Sigmoid colon (tissue), 7 donors: ENCODE measurements around the gene MYO7A. TPM values are rescaled to one million over a fixed set of nuclear protein-coding genes. Genes with fewer than 3 reads are reported as not detected.

Experiments
- DNase-seq: peaks from one replicate; pipeline ENCODE4 v3.0.0-alpha.2; 2019
- H3K27ac ChIP-seq, 4 donors: fragments of 200-600 bp; sonication (generic); one replicate each; pipeline ENCODE4 v1.5.1; 2016 to 2019; ENCODE audit warnings: mild to moderate bottlenecking in 1 of 4
- H3K27me3 ChIP-seq, 3 donors: fragments of 200-600 bp; sonication (generic); one replicate each; pipeline ENCODE4 v1.5.1; 2019; ENCODE audit warnings: mild to moderate bottlenecking in 1 of 3
- H3K36me3 ChIP-seq, 4 donors: fragments of 200-600 bp; sonication (generic); one replicate each; pipeline ENCODE4 v1.5.1; 2016 to 2019
- H3K4me1 ChIP-seq, 4 donors: fragments of 200-600 bp; sonication (generic); one replicate each; pipeline ENCODE4 v1.5.1; 2017 to 2019
- H3K4me3 ChIP-seq, 4 donors: fragments of 200-600 bp; sonication (generic); one replicate each; pipeline ENCODE4 v1.5.1; 2017 to 2019; ENCODE audit warnings: mild to moderate bottlenecking in 2 of 4, moderate library complexity in 1 of 4
- H3K9me3 ChIP-seq, 4 donors: fragments of 200-600 bp in 3 of 4; sonication (generic) in 3 of 4; one replicate each; pipeline versions ENCODE4 v1.5.1 to v1.6.1; 2013 to 2019
- EP300 ChIP-seq, 4 donors: sonication (generic); formaldehyde crosslinking; IDR thresholded peaks; one replicate each; pipeline ENCODE4 v1.6.1; 2017; ENCODE audit warnings: antibody characterized with exemption in 4 of 4
- POLR2A ChIP-seq, 2 donors: fragments of 450-650 bp; IDR thresholded peaks; one replicate each; pipeline ENCODE4 v1.6.1; 2016; ENCODE audit warnings: antibody characterized with exemption in 2 of 2, mild to moderate bottlenecking in 2 of 2, moderate library complexity in 2 of 2
- POLR2AphosphoS5 ChIP-seq, 4 donors: sonication (generic); formaldehyde crosslinking; IDR thresholded peaks; one replicate each; pipeline ENCODE4 v1.6.1; 2017; ENCODE audit warnings: antibody characterized with exemption in 4 of 4
- WGBS, 2 donors: extraction: QIAGEN DNeasy Blood & Tissue Kit; methylation state at CpG; one replicate each; pipeline ENCODE4 v1.1.7; 2013; 5-methylcytosine and 5-hydroxymethylcytosine counted together
- intact Hi-C: fragments of 100-400 bp; cut with DNase I; formaldehyde crosslinking; loops from one replicate; pipeline ENCODE4 v1.15.1; 2023
- polyA plus RNA-seq, 3 donors: library from polyadenylated mRNA; stranded (reverse); fragments of 200-250 nt; gene quantifications; one replicate each; pipeline ENCODE4 v1.2.3, GENCODE V29; 2013
- total RNA-seq, 4 donors: library from RNA; depleted of rRNA; stranded (reverse); fragments of >200 nt; gene quantifications; one replicate each; pipeline ENCODE4 v1.1.0, GENCODE V29; 2016
- TF ChIP-seq, protein P1 (sequence below), 4 experiments: fragments of 450-650 bp in 3 of 4; fragments of 200-600 bp in 1 of 4; IDR thresholded peaks; one replicate each; pipeline ENCODE4 v1.5.1; 2016 to 2019; ENCODE audit warnings: antibody characterized with exemption in 4 of 4, mild to moderate bottlenecking in 3 of 4, moderate library complexity in 2 of 4
- donor health status: healthy with polysubstance abuse.
- donor health status: Bipolar disorder and iron deficiency.
- donor health status: healthy.

The MYO7A gene
- total and polyA plus RNA-seq, 7 donors = 1.8 to 12.8 (median 7.7) TPM

DNA sequence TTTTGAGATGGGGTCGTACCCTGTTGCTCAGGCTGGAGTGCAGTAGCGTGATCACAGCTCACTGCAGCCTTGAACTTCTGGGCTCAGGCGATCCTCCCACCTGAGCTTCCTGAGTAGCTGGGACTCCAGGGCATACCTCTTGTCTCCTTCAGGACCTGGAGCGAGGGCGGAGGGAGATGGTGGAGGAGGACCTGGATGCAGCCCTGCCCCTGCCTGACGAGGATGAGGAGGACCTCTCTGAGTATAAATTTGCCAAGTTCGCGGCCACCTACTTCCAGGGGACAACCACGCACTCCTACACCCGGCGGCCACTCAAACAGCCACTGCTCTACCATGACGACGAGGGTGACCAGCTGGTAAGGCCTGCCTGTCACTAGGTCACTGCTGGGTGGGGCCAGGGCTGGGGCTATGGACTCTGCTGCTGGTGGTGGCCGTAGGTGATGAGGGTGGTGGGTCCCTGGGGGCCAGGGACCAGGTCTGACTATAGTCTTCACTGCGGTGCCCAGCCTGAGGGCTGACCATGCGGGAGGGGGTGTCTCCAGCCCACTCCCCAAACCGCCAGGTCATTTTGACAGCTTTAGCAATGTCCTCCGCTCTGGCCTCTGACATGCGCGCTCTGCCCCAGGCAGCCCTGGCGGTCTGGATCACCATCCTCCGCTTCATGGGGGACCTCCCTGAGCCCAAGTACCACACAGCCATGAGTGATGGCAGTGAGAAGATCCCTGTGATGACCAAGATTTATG, 53.9 kb downstream of the MYO7A start:
- Histone ChIP-seq H3K9me3 (no peaks in the 10 kb centered on the region), H3K27ac (no peak overlapping the region), H3K4me1 (no peaks in the 10 kb centered on the region), H3K4me3 (no peak overlapping the region), H3K27me3 (no peaks in the 10 kb centered on the region), H3K36me3 (no peaks in the 10 kb centered on the region)
- TF ChIP-seq POLR2A (IDR thresholded peaks at IDR 0.05) = no peak
- TF ChIP-seq, protein P1, sequence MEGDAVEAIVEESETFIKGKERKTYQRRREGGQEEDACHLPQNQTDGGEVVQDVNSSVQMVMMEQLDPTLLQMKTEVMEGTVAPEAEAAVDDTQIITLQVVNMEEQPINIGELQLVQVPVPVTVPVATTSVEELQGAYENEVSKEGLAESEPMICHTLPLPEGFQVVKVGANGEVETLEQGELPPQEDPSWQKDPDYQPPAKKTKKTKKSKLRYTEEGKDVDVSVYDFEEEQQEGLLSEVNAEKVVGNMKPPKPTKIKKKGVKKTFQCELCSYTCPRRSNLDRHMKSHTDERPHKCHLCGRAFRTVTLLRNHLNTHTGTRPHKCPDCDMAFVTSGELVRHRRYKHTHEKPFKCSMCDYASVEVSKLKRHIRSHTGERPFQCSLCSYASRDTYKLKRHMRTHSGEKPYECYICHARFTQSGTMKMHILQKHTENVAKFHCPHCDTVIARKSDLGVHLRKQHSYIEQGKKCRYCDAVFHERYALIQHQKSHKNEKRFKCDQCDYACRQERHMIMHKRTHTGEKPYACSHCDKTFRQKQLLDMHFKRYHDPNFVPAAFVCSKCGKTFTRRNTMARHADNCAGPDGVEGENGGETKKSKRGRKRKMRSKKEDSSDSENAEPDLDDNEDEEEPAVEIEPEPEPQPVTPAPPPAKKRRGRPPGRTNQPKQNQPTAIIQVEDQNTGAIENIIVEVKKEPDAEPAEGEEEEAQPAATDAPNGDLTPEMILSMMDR (IDR thresholded peaks at IDR 0.05) = no peak
- TF ChIP-seq POLR2AphosphoS5 (IDR thresholded peaks at IDR 0.05) = no peak
- DNase-seq = no peak
- WGBS, 2 donors = 89 to 91% methylated on average over 22 of the region's 22 CpGs
- intact Hi-C loops = no loop called here

DNA sequence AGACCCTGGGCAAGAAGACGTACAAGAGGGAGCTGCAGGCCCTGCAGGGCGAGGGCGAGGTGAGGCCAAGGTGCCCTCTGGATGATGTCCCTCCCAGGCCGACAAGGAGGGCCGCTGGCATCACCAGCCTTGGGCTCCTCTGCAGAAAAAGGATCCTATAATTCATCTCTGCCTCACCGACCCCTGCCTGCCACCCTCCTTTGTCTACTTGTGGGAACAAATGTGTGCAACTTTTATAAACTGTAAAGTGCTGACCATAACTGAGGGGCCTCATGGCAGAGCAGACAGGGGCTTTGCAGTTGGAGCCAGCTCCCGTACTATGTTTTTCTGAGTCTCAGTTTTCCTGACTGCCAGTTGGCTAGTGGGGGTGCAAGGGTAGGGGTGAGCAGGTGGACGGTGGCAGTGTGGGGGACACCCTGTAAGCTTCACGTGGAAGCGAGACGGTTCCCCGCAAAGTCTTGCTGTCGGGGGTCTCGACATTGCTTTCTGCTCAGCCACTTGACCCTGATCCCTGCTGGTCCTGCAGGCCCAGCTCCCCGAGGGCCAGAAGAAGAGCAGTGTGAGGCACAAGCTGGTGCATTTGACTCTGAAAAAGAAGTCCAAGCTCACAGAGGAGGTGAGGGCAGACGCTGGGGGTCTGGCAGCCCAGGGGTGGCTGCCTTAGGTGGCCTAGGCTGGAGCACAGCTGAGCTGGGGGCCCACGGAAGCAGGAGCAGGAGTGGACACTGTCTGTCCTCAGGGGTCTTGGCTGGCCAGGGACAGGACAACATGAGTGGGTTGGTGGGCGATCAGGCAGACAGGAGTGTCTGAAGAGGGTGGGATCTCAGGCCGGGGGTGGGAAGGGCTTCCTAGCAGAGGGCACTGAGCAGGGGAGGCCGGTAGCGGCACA, 54.7 kb downstream of the MYO7A start:
- Histone ChIP-seq H3K9me3 (no peaks in the 10 kb centered on the region), H3K36me3 (no peaks in the 10 kb centered on the region), H3K27me3 (no peaks in the 10 kb centered on the region), H3K4me1 (no peaks in the 10 kb centered on the region), H3K27ac (no peak overlapping the region), H3K4me3 (no peak overlapping the region)
- WGBS, 2 donors = 91 to 93% methylated on average over 21 of the region's 21 CpGs
- intact Hi-C loops = no loop called here
- no peak for DNase-seq
- TF ChIP-seq POLR2A (IDR thresholded peaks at IDR 0.05) = no peak
- TF ChIP-seq EP300 (IDR thresholded peaks at IDR 0.05) = no peak
- TF ChIP-seq, protein P1 (IDR thresholded peaks at IDR 0.05) = no peak
- TF ChIP-seq POLR2AphosphoS5 (IDR thresholded peaks at IDR 0.05) = no peak

DNA sequence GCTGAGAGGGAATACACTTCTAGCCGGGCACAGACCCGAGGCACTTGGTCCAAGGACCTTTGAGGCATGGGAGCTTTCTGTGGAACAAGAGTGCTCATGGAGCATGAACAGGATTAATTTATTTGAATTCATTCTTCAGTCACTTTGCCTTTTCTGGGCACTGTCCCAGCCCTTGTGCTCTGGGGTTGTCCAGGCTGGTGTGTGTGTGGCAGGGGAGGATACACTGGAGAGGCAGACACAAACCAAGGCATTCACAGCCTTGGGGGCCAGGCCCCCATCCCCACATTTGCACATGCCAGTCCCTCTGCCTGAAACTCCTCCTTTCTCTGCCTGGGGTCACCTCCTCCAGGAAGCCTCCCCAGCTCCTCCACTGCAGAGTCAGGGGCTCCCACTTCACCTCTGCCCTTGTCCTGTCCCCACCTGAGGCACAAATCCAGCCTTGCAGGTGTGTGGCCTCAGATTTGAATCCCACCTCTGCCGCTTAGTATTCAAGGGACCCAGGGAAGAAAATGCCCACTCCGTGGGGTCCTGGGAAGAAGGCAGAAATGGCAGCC, 55.5 kb downstream of the MYO7A start:
- 85 to 89% methylated on average over 4 of the region's 4 CpGs for WGBS, 2 donors
- intact Hi-C loops = no loop called here
- H3K4me1 ChIP-seq = no peaks in the 10 kb centered on the region

DNA sequence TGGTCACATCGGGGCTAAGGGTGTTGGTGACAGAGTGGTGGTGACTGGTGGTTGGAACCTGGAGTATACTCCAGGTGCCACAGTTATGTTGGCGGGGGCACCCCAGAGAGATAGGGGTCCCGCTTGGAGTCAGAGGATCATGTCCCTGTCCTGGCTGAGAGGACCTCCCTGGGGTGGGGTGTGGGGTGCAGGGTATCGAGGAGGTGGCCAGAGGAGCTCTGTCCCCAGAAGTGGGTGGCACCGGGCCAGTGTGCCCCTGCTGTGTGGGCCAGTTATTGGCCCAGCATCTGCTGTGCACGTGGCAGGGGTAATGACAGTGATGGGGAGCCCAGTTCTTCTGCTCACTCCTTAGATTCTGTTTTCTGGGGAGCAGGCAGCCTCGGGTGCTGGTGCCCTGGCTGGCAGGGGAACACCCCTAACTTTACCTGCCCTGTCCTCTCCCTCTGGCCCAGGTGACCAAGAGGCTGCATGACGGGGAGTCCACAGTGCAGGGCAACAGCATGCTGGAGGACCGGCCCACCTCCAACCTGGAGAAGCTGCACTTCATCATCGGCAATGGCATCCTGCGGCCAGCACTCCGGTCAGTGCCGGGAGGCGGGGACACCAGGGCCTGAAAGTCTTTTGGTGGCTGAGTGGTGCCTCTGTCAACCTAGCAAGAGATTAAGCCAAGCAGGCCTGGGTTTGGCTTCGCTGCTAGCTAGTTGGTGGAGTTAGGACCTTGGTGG, 56.3 kb downstream of the MYO7A start:
- Histone ChIP-seq H3K36me3 (no peaks in the 10 kb centered on the region), H3K27ac (no peak overlapping the region), H3K9me3 (no peaks in the 10 kb centered on the region), H3K27me3 (no peaks in the 10 kb centered on the region), H3K4me3 (no peak overlapping the region), H3K4me1 (no peaks in the 10 kb centered on the region)
- no peak for DNase-seq
- 91 to 93% methylated on average over 15 of the region's 15 CpGs for whole genome bisulfite sequencing, 2 donors
- no peak for TF ChIP-seq EP300 (IDR thresholded peaks at IDR 0.05)
- TF ChIP-seq POLR2A (IDR thresholded peaks at IDR 0.05) = no peak
- TF ChIP-seq POLR2AphosphoS5 (IDR thresholded peaks at IDR 0.05) = no peak
- TF ChIP-seq, protein P1 (IDR thresholded peaks at IDR 0.05) = no peak
- intact Hi-C loops = no loop called here

More for the DNA sequence above, 55.5 kb downstream of the MYO7A start:
- no peaks in the 10 kb centered on the region for H3K27me3 ChIP-seq
- H3K9me3 ChIP-seq = no peaks in the 10 kb centered on the region
- H3K4me3 ChIP-seq = no peak overlapping the region
- TF ChIP-seq POLR2A (IDR thresholded peaks at IDR 0.05) (no peak), POLR2AphosphoS5 (IDR thresholded peaks at IDR 0.05) (no peak), EP300 (IDR thresholded peaks at IDR 0.05) (no peak)
- TF ChIP-seq, protein P1 (IDR thresholded peaks at IDR 0.05) = no peak
- no peak for DNase-seq
- H3K27ac ChIP-seq = no peak overlapping the region
- no peaks in the 10 kb centered on the region for H3K36me3 ChIP-seq
